Retina (tissue), 1 donor: Measurements from ENCODE around the gene IFNGR1.
"Not testable (repeated sequence)": the region's sequence is repeated elsewhere in the genome, so short reads cannot be mapped to it uniquely, and the experiment has no call there.

Experiments
- DNase-seq: peaks from one replicate; pipeline ENCODE4 v3.0.0-alpha.2; 2016

The IFNGR1 gene

GRCh38 chr6:137218917-137219663 is at the start of gene IFNGR1:
Gene IFNGR1, minus strand, starts transcription at chr6:137219385. Its CDS starts 58 bp downstream, at chr6:137219327.
- peak; percentile 99 for DNase-seq

GRCh38 chr6:137268911-137269310 is 49.7 kb upstream of the IFNGR1 start:
- no peak for DNase-seq

GRCh38 chr6:137266309-137266586 is 47.1 kb upstream of the IFNGR1 start:
- no peak for DNase-seq

GRCh38 chr6:137265561-137266308 is 46.5 kb upstream of the IFNGR1 start:
- DNase-seq, result no peak

- DNase-seq, result no peak
Observed at GRCh38 chr6:137264311-137265075, 45.3 kb upstream of the IFNGR1 start.

- no peak for DNase-seq
Observed at GRCh38 chr6:137261761-137262160, 42.6 kb upstream of the IFNGR1 start.

- DNase-seq, result no peak
Observed at GRCh38 chr6:137261361-137261760, 42.2 kb upstream of the IFNGR1 start.

GRCh38 chr6:137260217-137260616 is 41.0 kb upstream of the IFNGR1 start:
- no peak for DNase-seq

- DNase-seq, result no peak
Observed at GRCh38 chr6:137259349-137259748, 40.2 kb upstream of the IFNGR1 start.

- DNase-seq, result no peak
Observed at GRCh38 chr6:137258170-137258569, 39.0 kb upstream of the IFNGR1 start.

- DNase-seq, result no peak
Observed at GRCh38 chr6:137256350-137257103, 37.3 kb upstream of the IFNGR1 start.

GRCh38 chr6:137254966-137255365 is 35.8 kb upstream of the IFNGR1 start:
- no peak for DNase-seq

- DNase-seq, result not testable (repeated sequence)
Observed at GRCh38 chr6:137254430-137254829, 35.2 kb upstream of the IFNGR1 start.

GRCh38 chr6:137248702-137249101 is 29.5 kb upstream of the IFNGR1 start:
- no peak for DNase-seq

GRCh38 chr6:137247724-137248123 is 28.5 kb upstream of the IFNGR1 start:
- DNase-seq, result no peak

- no peak for DNase-seq
Observed at GRCh38 chr6:137246791-137247202, 27.6 kb upstream of the IFNGR1 start.

- DNase-seq, result no peak
Observed at GRCh38 chr6:137246164-137246563, 27.0 kb upstream of the IFNGR1 start.

- DNase-seq, result no peak
Observed at GRCh38 chr6:137241481-137242038, 22.4 kb upstream of the IFNGR1 start.

- no peak for DNase-seq
Observed at GRCh38 chr6:137240168-137240567, 21.0 kb upstream of the IFNGR1 start.

- no peak for DNase-seq
Observed at GRCh38 chr6:137237413-137238170, 18.4 kb upstream of the IFNGR1 start.

- no peak for DNase-seq
Observed at GRCh38 chr6:137236581-137237355, 17.6 kb upstream of the IFNGR1 start.
